SK-N-SH treated with all-trans-retinoic acid at 6 μM for 48 hours (cell line): ENCODE data around the gene ZSCAN9.

Source experiments
- ATAC-seq: fragments of 200-7000 bp; cut with Tn5 transposase; 3 replicates; pipeline ENCODE4 v1.9.1; 2020; ENCODE audit warnings: mild to moderate bottlenecking, moderate library complexity
- ARNTL ChIP-seq: fragments of 450-650 bp; formaldehyde crosslinking; IDR thresholded peaks from 2 replicates; pipeline ENCODE4 v1.5.0; 2020; ENCODE audit warnings: low read depth, mild to moderate bottlenecking, moderate library complexity, borderline replicate concordance
- BACH2 ChIP-seq: fragments of 250-450 bp; sonication (Bioruptor Pico); IDR thresholded peaks from 2 replicates; pipeline ENCODE4 v1.9.0; 2021; ENCODE audit warnings: mild to moderate bottlenecking, borderline replicate concordance
- CREB5 ChIP-seq: fragments of 250-450 bp; sonication (Bioruptor Pico); IDR thresholded peaks from 2 replicates; pipeline ENCODE4 v1.5.1; 2020; ENCODE audit warnings: low read depth, mild to moderate bottlenecking, moderate library complexity
- CSDC2 ChIP-seq: fragments of 250-450 bp; sonication (Bioruptor Pico); IDR thresholded peaks from 2 replicates; pipeline ENCODE4 v1.5.0; 2020; ENCODE audit warnings: mild to moderate bottlenecking, moderate library complexity
- CSRNP3 ChIP-seq: fragments of 250-450 bp; sonication (Bioruptor Pico); IDR thresholded peaks from 2 replicates; pipeline ENCODE4 v1.5.1; 2021; ENCODE audit warnings: mild to moderate bottlenecking, moderate library complexity
- ESRRG ChIP-seq: fragments of 250-450 bp; sonication (Bioruptor Pico); IDR thresholded peaks from 2 replicates; pipeline ENCODE4 v1.6.1; 2021; ENCODE audit warnings: mild to moderate bottlenecking
- GLIS3 ChIP-seq: fragments of 250-450 bp; sonication (Bioruptor Pico); IDR thresholded peaks from 2 replicates; pipeline ENCODE4 v1.5.0; 2020; ENCODE audit warnings: mild to moderate bottlenecking, moderate library complexity
- ISL1 ChIP-seq: fragments of 250-450 bp; sonication (Bioruptor Pico); IDR thresholded peaks from 2 replicates; pipeline ENCODE4 v2.1.2; 2022; ENCODE audit warnings: mild to moderate bottlenecking, moderate library complexity
- OSR1 ChIP-seq: fragments of 250-450 bp; sonication (Bioruptor Pico); IDR thresholded peaks from 2 replicates; pipeline ENCODE4 v1.8.0; 2022; ENCODE audit warnings: moderate library complexity, mild to moderate bottlenecking, inconsistent platforms
- PATZ1 ChIP-seq: fragments of 250-450 bp; sonication (Bioruptor Pico); IDR thresholded peaks from 2 replicates; pipeline ENCODE4 v1.8.0; 2020; ENCODE audit warnings: mild to moderate bottlenecking, moderate library complexity, borderline replicate concordance
- POU6F1 ChIP-seq: fragments of 250-450 bp; sonication (Bioruptor Pico); IDR thresholded peaks from 2 replicates; pipeline ENCODE4 v1.8.0; 2021; ENCODE audit warnings: low read depth, mild to moderate bottlenecking, moderate library complexity, borderline replicate concordance
- PPARA ChIP-seq: fragments of 250-450 bp; sonication (Bioruptor Pico); IDR thresholded peaks from 2 replicates; pipeline ENCODE4 v1.5.0; 2020; ENCODE audit warnings: mild to moderate bottlenecking, borderline replicate concordance
- RARB ChIP-seq: fragments of 250-450 bp; sonication (Bioruptor Pico); IDR thresholded peaks from 2 replicates; pipeline ENCODE4 v1.8.0; 2021; ENCODE audit warnings: mild to moderate bottlenecking, moderate library complexity
- SNAI2 ChIP-seq: fragments of 250-450 bp; sonication (Bioruptor Pico); IDR thresholded peaks from 2 replicates; pipeline ENCODE4 v1.5.0; 2020; ENCODE audit warnings: mild to moderate bottlenecking, moderate library complexity
- TCF4 ChIP-seq: fragments of 250-450 bp; sonication (Bioruptor Pico); IDR thresholded peaks from 2 replicates; pipeline ENCODE4 v1.8.0; 2021; ENCODE audit warnings: mild to moderate bottlenecking, moderate library complexity, borderline replicate concordance
- TOX ChIP-seq: fragments of 250-450 bp; sonication (Bioruptor Pico); IDR thresholded peaks from 2 replicates; pipeline ENCODE4 v1.8.0; 2021; ENCODE audit warnings: mild to moderate bottlenecking, moderate library complexity, borderline replicate concordance
- TSHZ2 ChIP-seq: fragments of 250-450 bp; sonication (Bioruptor Pico); IDR thresholded peaks from 2 replicates; pipeline ENCODE4 v1.5.0; 2020; ENCODE audit warnings: mild to moderate bottlenecking, moderate library complexity
- ZFP3 ChIP-seq: fragments of 250-450 bp; sonication (Bioruptor Pico); IDR thresholded peaks from 2 replicates; pipeline ENCODE4 v1.5.0; 2020; ENCODE audit warnings: mild to moderate bottlenecking, moderate library complexity
- ZNF565 ChIP-seq: fragments of 450-650 bp; formaldehyde crosslinking; conservative IDR thresholded peaks from 2 replicates; pipeline ENCODE4 v1.5.0; 2020; ENCODE audit warnings: low read depth, mild to moderate bottlenecking, moderate library complexity
- ZNF70 ChIP-seq: fragments of 450-650 bp; formaldehyde crosslinking; IDR thresholded peaks from 2 replicates; pipeline ENCODE4 v1.5.0; 2020; ENCODE audit warnings: mild to moderate bottlenecking, moderate library complexity
- ZNF8 ChIP-seq: fragments of 450-650 bp; formaldehyde crosslinking; IDR thresholded peaks from 2 replicates; pipeline ENCODE4 v1.5.0; 2020; ENCODE audit warnings: mild to moderate bottlenecking, moderate library complexity

The ZSCAN9 gene

GRCh38 chr6:28182255-28182654 lies 42.8 kb upstream of the ZSCAN9 start:
- TF ChIP-seq RARB (CRISPR knock-in tag) (no peak), CSDC2 (CRISPR knock-in tag) (no peak), SNAI2 (CRISPR knock-in tag) (no peak), ISL1 (CRISPR knock-in tag) (no peak), ZNF70 (no peak), PPARA (no peak), GLIS3 (CRISPR knock-in tag) (no peak), TSHZ2 (CRISPR knock-in tag) (no peak), TCF4 (CRISPR knock-in tag) (no peak), POU6F1 (no peak), TOX (no peak), BACH2 (CRISPR knock-in tag) (no peak)
- ATAC-seq, result no peak

GRCh38 chr6:28188111-28188979 lies 36.7 kb upstream of the ZSCAN9 start:
- ATAC-seq, result no peak
- no peak for TF ChIP-seq ARNTL (CRISPR knock-in tag)
- no peak for TF ChIP-seq CSRNP3 (CRISPR knock-in tag)
- no peak for TF ChIP-seq CREB5 (CRISPR knock-in tag)
- no peak for TF ChIP-seq PPARA
- TF ChIP-seq RARB (CRISPR knock-in tag), result no peak
- TF ChIP-seq PATZ1 (CRISPR knock-in tag), result no peak
- no peak for TF ChIP-seq BACH2 (CRISPR knock-in tag)
- no peak for TF ChIP-seq ZFP3 (CRISPR knock-in tag)
- TF ChIP-seq ESRRG (CRISPR knock-in tag), result no peak
- no peak for TF ChIP-seq ZNF565 (CRISPR knock-in tag)
- TF ChIP-seq ZNF8 (CRISPR knock-in tag), result no peak
- no peak for TF ChIP-seq OSR1 (CRISPR knock-in tag)
- TF ChIP-seq TOX, result no peak
- TF ChIP-seq POU6F1, result no peak
